PFSK-1 (cell line): ENCODE results near the gene ENTPD1.

Experiments used
- FOXP2 ChIP-seq: optimal IDR thresholded peaks from 2 replicates; pipeline ENCODE3; 2011; ENCODE audit warnings: borderline replicate concordance, control low read depth, inconsistent platforms; ENCODE audit not compliant: insufficient read depth; ENCODE audit errors: extremely low read length, extremely low read depth
- POLR2AphosphoS5 ChIP-seq: IDR thresholded peaks from 2 replicates; pipeline ENCODE4 v1.6.1; 2012; ENCODE audit warnings: low read depth, mild to moderate bottlenecking, control low read depth, low read length, moderate library complexity
- SIN3A ChIP-seq: IDR thresholded peaks from 2 replicates; pipeline ENCODE4 v1.6.1; 2012; ENCODE audit warnings: mild to moderate bottlenecking, low read length, moderate library complexity, borderline replicate concordance; ENCODE audit not compliant: insufficient read depth
- TAF1 ChIP-seq: IDR thresholded peaks from 2 replicates; pipeline ENCODE4 v1.6.1; 2012; ENCODE audit warnings: low read length, control low read depth, borderline replicate concordance; ENCODE audit not compliant: insufficient read depth
- TF ChIP-seq, protein P1 (sequence below), 2 experiments: IDR thresholded peaks; 2 replicates each; pipeline versions ENCODE4 v1.6.1 to v1.8.0; 2011 to 2012; ENCODE audit warnings: low read depth in 2 of 2, low read length in 2 of 2, control low read depth in 1 of 2, inconsistent platforms in 1 of 2, mild to moderate bottlenecking in 1 of 2, moderate library complexity in 1 of 2; ENCODE audit not compliant: insufficient read depth in 1 of 2

DNA sequence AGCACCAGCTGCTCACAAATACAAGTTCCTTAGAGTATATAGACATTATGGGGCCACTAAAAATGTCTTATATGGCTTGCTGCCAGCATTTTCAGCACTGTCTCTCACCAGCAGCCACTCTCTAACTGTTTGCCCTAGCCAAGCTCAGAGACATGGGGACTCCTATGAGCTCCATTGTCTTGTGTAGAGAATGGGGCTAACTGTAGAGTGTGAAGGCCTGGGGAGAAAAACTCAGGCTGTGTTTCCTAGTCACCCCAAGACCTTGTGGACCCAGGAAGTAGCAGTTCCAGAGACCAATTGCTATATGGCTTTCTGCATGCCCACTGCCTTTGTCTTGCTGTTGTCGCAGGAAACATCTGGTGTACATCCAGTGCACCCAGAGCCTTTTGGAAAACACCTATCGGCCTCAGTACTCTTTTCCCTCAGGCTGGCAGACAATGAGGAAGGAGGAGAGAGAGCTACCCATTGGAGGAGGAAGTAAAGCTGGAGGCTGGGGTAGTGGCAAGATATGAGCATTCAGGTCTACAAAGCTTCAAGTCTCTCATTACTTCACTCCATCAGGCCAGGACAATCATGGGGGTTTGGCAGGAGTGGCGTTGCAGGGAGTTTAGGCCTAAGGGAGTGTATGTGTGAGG, 28.4 kb downstream of the ENTPD1 start:
- TF ChIP-seq TAF1, result no peak
- no peak for TF ChIP-seq POLR2AphosphoS5
- TF ChIP-seq, protein P1, sequence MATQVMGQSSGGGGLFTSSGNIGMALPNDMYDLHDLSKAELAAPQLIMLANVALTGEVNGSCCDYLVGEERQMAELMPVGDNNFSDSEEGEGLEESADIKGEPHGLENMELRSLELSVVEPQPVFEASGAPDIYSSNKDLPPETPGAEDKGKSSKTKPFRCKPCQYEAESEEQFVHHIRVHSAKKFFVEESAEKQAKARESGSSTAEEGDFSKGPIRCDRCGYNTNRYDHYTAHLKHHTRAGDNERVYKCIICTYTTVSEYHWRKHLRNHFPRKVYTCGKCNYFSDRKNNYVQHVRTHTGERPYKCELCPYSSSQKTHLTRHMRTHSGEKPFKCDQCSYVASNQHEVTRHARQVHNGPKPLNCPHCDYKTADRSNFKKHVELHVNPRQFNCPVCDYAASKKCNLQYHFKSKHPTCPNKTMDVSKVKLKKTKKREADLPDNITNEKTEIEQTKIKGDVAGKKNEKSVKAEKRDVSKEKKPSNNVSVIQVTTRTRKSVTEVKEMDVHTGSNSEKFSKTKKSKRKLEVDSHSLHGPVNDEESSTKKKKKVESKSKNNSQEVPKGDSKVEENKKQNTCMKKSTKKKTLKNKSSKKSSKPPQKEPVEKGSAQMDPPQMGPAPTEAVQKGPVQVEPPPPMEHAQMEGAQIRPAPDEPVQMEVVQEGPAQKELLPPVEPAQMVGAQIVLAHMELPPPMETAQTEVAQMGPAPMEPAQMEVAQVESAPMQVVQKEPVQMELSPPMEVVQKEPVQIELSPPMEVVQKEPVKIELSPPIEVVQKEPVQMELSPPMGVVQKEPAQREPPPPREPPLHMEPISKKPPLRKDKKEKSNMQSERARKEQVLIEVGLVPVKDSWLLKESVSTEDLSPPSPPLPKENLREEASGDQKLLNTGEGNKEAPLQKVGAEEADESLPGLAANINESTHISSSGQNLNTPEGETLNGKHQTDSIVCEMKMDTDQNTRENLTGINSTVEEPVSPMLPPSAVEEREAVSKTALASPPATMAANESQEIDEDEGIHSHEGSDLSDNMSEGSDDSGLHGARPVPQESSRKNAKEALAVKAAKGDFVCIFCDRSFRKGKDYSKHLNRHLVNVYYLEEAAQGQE (IDR thresholded peaks at IDR 0.05; ENCODE audit: insufficient read depth in 1 of 2, low read depth in 2 of 2, low read length in 2 of 2), result no peak
- TF ChIP-seq FOXP2, result no peak
- no peak for TF ChIP-seq SIN3A
